NCI-H1092 (cell line): ENCODE measurements around the gene MGAT4C.
A peak's percentile ranks its signal among the peaks of the same experiment; 100 is the strongest.
"Not testable (repeated sequence)": the region's sequence is repeated elsewhere in the genome, so short reads cannot be mapped to it uniquely, and the experiment has no call there.

Source experiments
- DNase-seq: peaks from one replicate; lab custom pipeline; 2025; lab: John Stamatoyannopoulos, UW

Gene MGAT4C

DNA sequence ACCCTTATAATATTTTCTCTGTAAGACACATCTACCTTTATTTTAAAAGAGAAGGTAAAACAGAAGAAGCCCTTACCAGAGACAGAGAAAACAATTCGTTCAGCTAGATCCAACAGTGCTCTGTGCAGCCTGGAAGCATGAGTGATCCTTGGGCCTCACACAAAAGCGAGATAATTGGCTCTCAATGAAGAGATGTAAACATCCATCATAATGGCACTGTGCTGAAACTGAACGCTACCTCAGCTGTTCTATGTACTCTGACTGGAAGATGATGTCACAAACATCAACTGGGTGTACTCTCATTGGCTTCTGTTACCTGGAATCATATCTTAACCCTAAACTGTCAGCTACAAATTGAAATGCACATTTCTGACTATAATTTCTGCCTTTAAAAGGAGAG, at the start of gene MGAT4C:
MGAT4C (minus strand) TSS at position 229 of the 400 bp plus-strand sequence.
- peak; percentile 85 for DNase-seq

DNA sequence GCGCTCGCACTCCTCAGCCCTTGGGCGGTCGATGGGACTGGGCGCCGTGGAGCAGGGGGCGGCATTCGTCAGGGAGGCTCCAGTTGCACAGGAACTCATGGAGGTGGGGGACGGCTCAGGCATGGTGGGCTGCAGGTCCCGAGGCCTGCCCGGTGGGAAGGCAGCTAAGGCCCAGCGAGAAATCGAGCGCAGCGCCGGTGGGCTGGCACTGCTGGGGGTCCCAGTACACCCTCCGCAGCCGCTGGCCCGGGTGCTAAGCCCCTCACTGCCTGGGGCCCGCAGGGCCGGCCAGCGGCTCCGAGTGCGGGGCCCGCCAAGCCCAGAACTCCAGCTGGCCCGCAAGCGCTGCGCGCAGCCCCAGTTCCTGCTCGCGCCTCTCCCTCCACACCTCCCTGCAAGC, 40.2 kb upstream of the MGAT4C start:
- not testable (repeated sequence) for DNase-seq

DNA sequence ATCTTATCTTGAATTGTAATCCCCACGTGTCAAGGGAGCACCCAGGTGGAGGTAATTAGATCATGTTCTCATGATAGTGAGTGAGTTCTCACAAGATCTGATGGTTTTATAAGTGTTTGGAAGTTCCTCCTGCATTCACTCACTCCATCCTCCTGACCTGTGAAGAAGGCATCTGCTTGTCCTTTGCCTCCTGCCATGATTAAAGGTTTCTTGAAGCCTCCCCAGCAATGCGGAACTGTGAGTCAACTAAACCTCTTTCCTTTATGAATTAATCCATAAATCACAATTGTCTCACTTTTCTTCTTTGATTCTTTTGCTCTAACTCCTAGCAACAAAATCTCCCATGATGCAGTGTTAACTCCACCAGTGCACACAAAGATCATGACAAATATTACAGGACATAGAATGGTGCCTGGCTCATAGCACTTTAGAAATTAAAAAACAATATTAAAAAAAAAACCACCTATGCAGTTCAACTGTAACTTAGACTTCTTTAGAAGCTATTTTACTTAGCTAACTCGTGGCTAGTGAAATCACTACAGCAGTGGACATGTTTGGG, 37.6 kb upstream of the MGAT4C start:
- no peak for DNase-seq

DNA sequence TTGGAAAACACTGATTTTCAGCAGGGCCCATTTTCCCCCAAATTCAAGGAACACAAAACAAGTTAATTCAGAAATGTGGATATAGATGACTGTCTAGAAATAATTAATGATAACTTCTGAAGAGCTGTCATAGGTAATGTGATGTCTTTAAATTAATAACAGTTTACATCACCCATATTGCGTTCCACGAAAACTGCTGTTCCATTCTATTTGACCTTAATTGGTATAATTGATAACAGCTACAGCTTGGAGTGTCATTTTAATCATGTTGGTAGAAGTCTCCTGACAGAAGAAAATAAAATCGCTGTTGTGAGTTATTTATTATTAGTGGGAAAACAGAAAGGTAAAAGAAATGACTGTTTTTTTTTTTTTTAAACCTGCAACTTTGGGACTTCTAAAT, 36.3 kb upstream of the MGAT4C start:
- DNase-seq = no peak

DNA sequence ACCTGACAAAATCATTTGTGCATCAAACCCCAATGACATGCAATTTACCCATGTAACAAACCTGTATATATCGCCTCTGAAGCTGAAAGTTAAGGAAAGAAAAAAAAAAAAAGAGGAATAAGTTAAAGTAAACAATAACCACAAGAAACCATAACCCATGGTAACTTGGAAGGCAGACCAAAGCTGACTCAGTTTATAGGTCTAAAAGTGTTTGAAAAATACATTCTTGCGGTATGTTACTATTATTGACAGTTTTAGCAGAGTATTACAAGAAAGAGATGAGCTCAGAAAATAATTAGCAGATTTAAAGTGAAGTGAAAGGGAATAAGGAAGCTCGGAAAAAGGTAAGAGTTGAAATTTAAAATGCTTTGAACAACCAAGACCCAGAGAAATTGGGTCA, 34.4 kb upstream of the MGAT4C start:
- no peak for DNase-seq

DNA sequence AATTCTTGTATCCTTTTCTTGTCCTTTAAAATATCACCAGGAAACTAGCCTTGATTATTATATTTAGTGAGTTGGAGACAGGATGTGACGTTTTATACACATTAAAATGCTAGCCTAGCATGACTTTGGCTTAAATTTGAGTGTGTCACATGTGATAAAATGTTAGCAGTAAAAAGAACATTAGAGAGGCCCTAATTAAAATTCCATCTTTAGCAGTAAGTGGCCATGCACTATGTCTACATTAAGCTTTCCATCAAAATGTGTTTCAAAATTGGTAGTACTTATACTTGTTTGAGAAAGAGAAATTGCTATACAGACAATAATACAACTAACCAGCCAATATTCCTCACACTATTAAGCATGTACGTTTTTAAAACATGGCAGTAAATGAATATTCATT, 29.9 kb upstream of the MGAT4C start:
- no peak for DNase-seq

DNA sequence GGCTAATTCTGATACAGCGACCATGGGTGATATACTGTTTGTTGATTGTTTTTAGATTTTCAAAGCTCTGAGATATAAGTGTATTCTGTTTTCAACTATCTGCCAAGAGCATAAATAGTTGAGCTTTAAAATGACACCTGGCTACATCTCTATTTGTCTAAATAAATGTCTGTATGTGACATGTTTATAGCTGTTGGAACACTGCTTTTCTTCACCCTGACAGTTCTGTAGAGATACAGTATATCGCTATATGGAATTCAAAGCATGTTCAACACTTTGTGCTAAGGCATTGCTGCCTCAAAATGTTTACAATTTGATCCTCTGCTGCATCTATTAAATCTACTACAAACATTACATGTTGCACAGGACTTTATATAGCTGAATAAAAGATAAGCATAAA, 27.4 kb upstream of the MGAT4C start:
- no peak for DNase-seq

DNA sequence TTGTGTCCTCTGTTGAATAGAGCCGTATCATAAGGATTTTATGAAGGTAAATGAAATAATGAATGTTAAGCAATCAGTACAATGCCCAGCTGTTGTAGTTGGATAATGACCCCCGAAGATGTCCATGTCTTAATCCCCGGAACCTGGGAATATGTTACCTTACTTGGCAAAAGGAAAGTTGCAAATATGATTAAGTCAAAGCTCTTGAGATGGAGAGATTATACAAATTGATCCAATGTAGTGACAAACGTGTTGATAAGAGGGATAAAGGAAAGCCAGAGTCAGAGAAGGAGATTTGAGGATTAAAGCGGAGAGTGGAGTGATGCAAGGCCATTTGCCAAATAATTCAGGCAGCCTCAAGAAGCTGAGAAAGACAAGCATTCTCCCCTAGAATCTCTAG, 19.2 kb upstream of the MGAT4C start:
- DNase-seq = no peak

DNA sequence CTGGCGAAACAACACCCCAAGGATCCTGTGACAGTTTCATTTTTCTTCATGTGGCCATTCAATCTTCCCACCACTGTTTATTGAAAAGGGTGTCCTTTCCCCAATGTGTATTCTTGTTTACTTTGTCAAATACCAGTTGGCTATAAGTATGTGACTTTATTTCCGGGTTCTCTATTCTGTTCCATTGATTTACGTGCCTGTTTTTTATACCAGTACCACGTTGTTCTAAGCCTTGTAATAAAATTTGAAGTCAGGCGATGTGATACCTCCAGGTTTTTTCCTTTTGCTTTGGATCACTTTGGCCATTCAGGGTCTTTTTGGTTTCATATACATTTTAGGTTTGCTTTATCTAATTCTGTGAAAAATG, 9.1 kb upstream of the MGAT4C start:
- DNase-seq = no peak

DNA sequence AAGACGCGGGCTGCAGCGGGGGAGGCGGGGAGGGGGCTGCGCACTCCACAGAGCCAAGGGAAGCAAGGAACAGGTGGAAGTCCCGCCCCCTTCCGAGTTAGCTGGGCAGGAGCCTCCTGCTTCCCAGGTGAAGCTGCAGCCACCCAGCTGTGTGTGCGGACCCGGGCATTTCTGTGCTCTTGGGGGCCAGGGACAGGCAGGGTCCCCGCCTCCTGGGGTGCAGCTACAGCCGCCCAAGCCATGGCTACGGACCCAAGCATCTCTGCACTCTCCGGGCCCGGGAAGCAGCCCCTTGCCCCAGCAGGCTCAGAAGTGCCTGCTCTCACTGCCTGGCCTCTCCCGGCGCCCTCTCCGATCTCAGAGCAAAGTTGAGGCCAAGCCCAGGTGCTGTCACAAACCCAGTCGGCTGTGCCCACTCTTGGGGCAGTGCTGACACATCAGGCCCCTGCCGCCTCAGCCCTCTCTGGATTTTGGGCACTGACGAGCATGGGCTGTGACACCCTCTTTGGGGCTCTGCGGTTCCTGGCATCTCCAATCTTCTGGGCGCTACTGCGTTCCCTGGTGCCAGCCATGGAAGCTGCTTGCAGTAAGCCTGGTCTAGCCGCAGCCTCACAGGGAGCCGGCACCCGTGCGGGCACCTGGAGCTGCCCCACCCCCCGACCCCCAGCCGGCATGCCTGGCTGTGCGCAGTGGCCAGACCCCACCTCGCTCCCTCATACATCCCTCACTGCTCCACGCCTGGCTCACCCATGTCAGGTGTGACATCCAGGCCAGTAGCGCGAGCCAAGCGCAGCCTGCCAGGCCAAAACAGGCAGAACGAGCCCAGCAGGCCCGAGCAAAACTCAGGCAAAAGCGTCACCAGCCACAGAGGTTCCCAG, 8.5 kb upstream of the MGAT4C start:
- DNase-seq = peak; percentile 1

DNA sequence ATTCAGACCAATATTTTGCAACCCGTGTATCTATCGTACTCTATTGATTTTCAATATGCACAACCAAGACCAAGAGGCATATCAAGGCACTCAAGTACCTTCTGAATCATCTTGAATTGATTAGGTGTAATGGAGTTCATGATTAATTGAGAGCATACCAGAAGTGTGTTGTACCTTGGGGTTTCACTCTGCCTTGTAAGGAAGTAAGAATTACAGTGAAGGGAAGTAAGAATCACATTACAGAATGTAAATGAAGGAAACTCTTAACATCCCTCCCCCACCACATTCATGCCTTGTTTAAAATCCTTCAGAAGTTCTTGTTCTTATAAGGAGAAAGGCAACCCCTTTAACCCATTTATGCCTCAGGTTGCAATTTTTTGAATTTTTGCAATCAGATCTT, 5.4 kb upstream of the MGAT4C start:
- DNase-seq = no peak

DNA sequence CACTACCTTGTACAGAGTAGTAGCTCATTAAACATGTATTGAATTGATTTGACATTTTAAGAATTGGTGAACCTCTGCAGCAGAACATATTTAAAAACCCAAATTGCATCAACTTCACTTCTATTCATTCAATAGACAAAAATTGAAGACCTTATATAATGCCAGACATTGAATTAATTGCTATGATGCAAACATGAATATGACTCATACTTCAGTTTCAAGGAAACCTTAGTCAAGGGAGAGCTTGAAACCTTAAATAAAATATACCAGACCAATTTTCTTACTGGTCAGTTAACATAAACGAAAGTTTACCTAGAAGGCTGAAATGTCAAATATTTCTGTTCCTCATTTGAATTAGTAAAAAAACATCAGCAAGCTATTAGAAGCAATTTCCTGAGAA, 5.0 kb upstream of the MGAT4C start:
- no peak for DNase-seq

DNA sequence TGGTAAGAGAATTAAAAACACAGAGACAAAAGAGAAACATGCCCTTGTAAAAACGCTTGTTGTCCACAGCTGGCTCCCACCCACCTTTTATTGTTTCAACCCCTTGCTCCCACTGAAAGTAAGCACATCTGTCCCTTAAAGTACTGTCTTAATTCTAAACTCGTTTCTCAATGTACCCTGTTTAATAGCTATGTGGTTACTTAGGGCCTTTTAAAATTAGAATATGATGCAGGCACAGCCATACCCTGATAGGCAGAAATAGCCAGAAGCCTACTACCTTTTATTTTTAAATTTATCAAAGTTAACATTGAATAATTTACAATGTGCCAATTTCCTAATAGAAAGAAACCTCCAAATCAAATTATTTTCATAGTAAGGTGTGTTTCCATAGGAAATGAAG, 4.0 kb upstream of the MGAT4C start:
- no peak for DNase-seq

DNA sequence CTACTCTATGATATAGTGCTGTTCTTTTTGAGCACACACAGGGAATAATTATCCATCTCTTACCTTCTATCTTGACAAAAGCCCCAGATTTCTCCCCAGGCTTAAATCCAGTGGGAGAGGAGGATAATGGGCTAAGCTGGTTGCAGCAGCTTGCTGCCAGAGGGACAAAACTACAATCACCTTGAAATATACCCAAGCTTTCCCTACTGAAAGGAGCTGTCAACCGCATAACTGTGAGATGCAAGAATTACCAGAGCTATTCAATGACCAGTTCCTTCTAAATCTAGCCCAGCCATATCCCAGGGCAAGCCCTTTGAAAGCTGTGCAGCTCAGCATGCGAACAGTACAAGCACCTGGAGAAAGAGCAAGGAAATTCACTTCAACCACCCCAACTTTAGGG, 943 bp upstream of the MGAT4C start:
- no peak for DNase-seq

DNA sequence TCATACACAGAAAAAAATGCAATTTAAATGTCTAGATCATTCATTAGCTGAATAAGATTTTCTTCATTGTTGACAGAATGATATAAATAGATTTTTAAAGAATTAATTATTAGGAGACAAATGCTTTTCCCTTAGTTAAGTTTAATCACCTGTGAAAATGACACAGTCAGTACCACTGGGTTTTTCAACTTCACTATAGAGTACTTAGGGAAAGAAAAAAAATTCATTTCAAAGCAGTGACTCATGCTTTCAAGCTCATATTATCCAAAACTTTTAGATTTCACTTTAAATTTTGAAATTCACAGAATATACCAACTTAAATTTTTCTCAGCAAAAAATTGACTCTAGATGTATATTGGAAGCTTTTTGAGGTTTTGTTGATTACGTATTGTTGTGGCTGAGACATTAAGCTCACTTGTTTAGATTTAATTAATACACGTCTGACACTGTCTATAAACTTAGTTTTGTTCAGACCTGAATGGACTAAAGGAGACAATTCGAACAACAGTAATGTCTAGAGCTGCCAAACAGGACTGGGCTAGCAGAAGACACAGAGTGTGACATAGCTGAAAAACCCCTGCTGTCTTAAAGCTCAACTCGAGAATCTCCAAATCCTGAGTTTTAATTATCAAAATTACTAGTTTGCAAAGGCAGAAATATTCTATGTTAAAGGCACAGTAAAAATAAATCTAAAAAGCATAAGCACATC, 1.6 kb downstream of the MGAT4C start:
- DNase-seq = no peak

DNA sequence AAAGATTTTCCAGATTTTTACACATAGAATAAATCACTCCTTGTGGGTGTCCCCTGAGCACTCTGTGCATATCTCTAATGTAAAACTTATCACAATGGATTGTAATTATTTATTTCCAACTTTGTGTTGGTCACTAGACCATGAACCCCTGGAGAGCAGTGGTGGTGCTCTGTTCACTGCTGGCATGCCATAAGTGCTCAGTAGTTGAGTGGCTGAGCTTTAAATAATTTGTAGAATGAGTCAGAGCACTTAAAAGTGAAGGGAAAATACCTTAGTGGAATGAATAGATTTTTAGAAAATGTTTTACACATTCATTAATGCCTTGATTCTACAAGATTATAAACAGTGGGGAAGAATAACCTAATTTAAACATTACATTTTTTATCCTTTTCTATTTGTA, 6.3 kb downstream of the MGAT4C start:
- no peak for DNase-seq

DNA sequence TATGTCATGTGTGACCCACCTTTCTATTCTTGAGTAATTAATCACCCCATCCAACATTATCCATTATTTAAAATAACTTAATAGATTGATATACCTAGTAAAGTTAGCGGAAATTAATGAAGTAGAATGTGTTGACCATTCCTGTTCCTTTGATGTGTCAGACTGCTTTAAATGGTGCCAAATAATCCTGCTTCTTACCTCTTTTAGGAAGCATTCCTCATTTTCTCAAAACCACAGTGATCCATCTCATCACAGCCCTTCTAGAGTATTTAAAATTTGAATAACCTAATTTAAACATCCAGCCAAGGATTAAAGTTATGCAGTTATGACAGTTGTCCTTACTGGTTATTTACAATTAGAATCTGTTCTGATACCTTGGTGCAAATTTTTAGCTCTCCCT, 6.9 kb downstream of the MGAT4C start:
- no peak for DNase-seq

DNA sequence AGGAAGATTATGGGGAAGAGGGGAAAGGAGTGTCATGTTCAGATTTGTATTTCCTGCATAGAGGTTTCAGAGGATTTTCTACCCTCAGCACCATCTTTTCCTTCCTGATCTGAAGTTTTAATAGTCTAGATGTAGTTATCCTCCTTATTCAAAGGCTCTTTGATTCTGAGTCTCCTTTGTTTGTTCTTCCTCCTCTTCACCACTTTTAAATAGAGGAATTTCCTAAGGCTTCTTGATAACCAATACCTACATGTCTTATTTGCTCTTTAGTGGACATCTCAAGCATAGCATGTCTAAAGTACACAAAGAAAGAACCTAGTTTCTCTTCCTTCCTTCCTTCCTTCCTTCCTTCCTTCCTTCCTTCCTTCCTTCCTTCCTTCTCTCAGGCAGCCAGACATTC, 8.3 kb downstream of the MGAT4C start:
- DNase-seq = no peak

DNA sequence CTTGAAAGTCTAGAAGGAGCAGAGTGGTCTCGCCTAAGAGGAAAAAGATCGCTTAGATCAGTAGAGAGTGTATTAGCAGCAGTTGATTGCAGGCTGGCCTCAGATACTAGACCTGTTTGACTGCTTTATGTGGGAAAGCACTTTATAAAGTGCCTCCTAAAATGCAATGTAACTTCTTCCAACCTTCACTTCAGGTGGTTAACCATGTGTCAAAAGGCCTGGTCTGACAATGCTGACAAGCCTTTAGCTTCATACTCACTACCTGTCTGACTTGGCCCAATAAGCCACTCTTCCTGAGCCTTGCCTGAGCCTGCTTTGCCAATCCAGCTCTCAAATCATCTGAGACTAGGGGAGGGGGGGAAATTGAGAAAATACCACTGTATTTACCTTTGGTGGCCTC, 14.6 kb downstream of the MGAT4C start:
- no peak for DNase-seq

DNA sequence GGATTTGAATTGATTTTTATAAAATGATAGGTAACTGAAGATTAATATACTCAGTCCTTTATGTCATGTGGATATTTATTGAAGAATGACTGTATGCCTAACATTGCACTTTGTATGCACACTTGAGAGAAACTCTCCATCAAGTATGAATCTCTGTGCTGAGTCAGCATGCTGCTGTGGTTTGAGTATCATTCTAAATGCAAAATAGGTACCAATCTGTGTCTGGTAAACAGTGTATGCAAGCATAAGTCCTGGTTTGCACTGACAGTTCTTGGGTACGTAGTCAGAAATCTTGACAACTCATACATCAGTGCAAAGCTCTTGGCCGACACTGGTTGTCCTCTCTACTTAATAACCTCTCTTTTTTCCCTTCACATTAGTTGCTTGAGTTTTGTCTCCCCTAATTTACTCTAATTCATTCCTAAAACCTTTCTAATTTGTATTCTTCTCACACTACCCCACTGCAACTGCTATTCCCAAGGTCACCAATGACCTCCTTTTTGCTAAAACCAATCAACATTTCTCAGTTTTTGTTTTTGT, 21.8 kb downstream of the MGAT4C start:
- DNase-seq = no peak

DNA sequence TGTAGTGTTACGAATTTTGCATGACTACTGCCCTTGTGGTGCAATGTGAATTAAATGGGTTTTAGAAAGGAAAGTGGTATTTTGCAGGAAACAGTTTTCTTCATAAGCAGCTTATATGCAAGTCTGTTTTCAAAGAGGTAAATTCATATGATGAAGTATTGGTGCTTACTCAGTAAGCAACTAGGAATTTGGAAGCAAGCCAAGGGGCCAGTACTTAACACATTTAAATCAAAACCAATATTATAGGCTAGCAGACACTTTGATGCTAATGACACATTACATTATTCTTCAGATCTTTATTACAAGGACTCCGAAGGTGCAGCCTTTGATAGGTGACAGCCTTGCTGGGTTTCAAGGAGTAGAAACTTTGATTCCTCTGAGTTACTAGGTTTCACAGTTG, 23.1 kb downstream of the MGAT4C start:
- DNase-seq = no peak

DNA sequence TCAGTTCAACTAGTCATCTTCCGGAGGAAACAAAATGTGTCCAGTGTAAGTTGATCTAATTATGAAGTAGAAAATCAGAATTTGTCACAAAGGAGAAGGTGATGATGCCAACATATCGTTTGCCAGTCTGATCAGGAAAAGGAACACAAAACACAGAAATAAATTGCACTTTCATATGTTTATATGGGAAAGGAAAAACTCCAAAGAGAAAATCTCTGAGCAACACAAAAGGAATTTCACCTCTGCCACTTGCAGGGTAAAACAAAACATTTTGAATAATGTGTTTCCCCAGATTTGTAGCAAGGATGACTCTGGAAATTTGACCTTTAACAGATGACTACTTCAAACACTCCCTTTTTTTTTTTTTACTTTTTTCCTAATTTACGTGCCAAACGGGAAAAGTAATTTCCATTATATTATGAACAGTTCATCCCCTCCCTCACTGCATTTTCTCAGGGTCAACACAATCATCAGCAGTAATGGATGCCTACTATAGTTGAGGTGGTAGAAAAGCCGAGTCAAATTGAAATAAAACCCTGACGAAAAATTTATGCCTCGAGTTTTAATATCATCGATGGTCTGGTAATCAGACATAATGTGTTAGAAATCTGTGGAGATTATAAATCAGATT, 25.6 kb downstream of the MGAT4C start:
- DNase-seq = no peak

DNA sequence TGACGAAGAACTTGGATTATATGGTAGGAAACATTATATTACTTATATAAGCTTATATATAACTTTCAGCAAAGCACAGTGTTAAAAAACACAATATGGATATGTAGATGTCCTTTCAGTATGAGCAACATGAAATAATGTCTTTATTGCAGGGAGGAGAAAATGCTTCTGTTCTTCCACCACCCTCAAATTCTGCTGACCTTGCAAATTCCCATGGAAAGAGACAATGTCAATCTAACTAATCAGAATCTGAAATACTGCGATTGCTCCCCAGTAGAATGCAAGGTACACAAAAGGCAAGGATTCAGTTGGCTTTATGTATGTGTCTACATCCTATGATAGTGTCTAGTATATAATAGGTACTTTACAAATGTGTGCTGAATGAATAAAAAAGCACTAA, 26.4 kb downstream of the MGAT4C start:
- no peak for DNase-seq
